Middle frontal gyrus (tissue), 1 donor: ENCODE results near the gene IQSEC1.

Source experiments
- DNase-seq: peaks from one replicate; pipeline ENCODE4 v3.0.0-alpha.2; 2015; ENCODE audit warnings: low spot score; ENCODE audit errors: extremely low spot score

Gene IQSEC1

GRCh38 chr3:13050446-13050845 lies 22.8 kb downstream of the IQSEC1 start:
- no peak for DNase-seq

DNA sequence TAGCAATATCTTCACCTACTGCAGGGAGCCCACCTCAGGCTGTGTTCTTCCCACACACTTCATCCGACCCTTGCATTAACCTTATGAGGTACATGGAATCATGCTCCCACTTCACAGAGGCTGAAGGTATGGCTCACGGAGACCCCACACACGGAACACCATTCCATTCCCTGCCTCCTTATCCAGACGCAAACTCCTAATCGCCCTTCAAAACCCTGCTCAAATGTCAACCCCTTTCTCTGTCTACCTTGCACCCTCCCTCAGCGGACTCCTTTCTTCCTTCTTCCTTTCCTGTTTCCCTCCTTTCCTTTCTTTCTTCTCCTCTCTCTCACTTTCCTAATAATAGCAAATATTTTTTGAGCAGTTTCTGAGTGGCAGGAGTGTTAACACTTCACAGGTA lies 23.8 kb downstream of the IQSEC1 start:
- DNase-seq, result no peak

DNA sequence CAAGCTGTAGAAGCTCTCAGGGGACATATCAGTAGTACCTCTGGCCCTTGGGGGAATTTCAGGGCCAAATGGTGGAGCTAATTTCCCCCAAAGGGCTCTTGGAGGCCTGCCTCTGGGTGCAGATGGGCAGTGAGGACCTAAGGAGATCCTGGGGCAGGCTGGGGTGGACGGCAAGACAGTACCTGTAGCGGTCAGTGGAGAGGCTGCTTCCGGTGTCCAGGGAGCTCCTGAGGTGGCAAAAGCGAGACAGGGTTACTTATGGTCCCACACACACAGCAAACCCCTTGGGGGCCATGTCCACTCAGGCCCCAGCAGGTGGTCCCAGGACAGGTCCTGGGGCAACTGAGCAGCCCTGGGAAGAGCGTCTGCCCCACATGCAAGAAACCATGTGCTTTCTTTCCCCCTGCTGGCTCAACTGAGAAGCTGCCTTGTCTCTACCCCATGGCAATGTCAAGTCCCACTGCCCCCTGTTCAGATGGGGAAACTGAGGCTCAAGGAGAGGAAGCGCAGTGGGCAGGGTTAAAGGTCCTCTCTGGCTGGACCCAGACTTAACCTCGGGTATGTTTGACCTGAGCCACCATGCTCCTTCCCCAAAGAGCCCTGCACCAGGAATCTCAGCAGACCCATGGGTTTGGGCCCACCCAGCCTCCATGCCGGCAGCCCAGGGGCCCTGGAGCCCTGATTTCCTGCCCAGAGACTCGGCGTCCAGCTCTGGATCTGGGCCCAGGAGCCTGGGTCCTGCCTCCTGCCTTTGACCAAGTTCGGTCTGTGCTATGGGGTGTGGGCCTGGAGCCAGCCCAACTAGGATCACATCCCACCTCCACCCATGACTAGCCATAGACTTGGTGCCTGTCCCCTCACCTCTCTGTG lies 25.7 kb downstream of the IQSEC1 start:
- DNase-seq, result no peak

GRCh38 chr3:13046569-13047274 lies 26.5 kb downstream of the IQSEC1 start:
- DNase-seq, result no peak

DNA sequence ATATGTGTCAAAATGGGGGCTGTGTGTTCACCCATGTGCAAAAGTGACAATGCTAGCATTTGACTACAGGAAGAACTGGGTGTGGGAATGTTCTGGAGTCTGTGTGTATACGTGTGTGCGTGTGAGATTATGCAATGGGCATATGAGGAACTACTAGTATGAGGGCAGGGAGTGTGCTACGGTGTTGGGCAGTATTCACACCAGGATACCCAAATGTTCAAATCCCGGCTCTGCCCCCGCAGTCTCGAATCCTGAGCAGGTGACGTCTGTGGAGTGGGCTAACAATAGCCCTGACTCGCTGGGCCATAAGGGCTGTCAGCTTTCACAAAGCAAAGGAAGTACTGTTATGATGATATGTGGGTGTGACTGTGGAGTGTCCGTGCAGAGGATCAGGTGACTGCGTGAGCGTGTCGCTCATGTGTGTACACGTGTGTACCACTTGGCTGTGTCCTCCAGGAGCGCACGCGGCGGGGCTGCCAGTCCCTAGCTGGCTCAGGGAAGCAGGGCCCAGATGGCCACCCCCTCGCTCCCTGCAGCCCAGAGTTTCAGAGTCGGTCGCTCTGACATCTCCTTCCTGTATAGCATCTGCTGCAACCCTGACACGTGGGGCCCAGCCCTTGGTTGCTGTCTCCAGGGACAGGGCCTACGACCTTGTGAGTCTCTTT lies 27.2 kb downstream of the IQSEC1 start:
- peak; percentile 36 for DNase-seq

DNA sequence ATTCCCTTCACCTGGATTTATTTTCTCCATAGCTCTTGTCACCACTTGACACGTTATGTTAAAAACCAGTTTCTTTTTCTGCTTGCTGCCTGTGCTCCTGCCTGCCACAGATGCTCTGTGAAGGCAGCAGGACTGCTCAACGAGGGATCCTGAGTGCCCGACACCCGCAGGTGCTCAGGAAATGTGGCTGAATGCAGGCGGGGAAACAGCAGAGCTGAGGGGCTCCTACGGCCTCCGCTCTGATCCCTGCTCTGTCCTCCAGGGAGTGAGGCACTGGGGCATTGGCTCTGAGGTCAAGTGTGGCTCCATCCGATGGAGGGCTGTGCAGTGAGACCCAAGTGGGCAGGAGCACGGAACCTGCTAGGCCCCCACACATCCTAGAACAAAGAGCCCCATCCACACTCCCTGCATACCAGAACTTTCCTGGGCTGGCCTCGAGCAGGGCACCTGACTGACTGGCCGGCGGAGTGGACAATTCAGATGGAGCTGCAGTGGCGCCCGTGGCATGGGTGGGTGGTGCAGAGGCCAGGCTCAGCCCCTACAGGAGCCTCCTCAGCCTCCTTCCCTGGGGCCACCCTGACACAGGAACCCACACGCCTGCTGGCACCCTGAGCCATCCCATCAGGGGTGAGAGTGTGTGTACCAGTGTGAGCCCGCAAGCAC lies 27.9 kb downstream of the IQSEC1 start:
- no peak for DNase-seq

DNA sequence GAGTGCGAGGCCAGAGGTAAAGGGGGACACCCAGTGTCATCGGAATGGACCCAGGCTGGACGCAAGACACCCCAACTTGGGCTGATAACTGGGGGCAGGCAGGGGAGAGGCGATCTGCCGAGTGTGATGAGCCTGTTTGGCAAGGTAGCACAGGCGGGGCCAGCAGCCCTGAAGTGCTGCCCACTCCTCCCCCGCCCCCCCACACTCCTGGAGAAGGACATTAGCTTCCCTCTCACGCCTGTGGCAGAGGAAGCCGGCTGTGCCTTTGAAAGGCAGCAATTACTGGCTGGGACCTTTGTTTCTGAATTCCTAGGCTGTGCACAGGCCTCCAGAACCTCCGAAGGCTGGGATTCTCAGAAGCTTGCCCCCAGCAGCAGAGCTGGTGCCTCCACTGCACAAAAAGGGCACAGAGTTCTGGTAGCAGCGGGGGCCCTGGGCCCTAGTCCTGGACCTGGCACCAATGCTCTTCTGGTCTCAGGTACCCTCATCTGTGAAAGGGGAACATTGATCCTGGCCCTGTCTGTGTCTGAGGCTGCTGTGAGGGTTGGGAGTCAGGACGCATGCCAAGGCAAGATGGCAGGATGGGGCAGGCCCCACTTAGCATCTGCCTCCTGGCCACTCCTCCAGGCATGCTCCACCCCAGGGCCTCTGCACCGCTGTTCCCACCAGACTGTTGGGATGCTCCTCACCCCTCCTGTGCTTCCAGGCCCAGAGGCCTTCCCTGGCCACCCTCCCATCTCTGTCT lies 28.6 kb downstream of the IQSEC1 start:
- no peak for DNase-seq

DNA sequence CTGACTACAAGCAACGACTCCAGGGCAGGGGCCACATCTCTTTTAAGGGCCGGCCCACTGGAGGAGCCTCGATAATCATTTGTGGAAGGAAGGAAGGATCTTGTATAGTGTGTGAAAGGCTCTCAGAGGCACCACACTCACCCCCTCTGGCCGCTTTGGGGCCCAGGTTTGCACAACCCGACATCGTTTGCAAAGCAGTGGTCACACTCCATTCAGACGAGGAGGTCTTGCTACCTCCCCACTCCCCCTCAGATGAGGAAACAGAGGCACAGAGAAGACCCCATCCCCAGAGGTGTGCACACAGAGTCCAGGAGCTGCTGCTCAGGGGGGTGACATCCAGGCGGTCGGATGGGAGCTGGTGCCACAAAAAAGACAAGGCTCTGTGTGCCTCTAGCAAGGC lies 29.6 kb downstream of the IQSEC1 start:
- no peak for DNase-seq

DNA sequence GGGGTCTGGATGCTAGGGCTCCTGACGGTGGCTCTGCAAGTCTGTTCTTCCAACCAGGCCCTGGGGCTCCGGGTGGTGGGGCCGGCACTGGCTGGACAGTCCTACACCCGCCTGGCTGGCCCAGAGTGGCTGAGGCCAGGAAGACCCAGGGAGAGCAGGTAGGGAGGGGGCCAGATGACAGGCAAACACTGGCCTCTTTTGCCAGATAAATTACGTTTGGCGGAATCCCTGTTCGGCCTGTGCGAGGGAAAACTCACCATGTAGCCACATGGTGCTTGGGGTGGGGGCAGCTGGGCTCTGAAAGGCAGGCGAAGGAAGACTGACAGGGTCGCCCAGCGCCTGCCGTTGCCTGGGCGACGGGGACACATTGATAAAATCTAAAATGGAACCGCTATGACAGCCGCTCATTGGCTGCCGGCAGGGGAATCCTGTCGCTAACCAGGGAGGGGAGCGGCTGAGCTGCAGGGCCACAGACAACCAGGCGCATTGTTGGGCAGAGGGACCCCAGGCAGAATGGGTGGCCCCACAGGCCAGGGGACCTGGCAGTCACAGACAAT lies 30.4 kb downstream of the IQSEC1 start:
- no peak for DNase-seq

DNA sequence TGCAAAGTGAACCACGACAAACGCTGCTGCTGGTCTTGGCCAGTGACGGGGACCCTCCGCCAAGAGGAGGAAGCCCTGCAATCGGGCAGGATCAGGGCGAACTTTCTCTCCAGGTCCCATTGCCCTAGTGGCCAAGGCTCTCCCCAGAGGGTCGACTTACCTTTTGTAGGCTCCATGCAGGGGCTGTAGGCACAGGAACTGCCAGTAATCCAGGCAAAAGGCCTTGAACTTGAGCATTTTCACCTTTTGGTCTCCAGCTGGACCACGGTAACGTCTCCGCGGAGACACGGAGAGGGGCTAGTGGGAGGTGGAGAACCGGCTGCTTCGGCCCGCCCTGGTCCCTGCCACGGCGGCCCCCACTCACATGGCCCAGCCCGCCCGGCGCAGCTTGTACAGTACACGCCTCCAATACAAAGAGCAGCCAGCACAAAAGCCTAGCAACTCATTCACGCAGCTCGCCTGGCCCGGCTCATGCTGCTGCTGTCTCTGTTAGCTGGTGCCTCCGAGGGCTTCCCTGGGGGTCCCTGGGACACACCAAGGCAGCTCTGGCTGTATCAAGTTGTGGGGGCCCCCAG lies 31.0 kb downstream of the IQSEC1 start:
- no peak for DNase-seq

DNA sequence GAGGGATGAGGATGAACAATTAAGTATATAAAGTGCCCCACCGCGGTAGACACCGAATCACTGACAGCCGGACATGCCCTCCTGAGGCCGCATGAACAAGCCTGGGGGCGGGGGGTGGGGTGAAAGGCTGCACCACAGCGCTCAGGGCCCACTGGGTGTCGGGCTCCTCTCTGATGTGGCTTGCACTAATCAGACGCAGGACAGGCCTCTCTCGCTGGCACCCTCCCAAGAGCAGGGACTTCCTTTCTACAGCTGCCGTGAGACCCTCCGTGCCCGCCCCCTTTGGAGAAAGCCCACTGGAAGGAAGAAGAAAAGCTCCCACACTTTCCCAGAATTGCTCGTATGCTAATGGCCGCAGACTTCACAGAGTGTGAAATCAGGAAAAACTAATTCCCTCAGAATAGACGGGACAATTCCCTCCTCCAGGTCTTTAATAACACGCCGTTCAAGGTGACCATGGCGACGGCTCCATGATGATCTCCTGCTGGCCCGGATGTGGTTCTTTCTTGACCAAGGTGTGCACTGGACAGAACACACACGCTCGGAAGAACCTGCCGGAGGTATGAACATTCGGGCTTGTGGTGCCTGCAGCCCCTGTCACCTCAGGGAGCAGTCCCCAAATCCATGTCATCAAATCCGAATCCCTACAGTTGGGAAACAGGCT lies 32.0 kb downstream of the IQSEC1 start:
- no peak for DNase-seq

GRCh38 chr3:13040361-13041074 lies 32.7 kb downstream of the IQSEC1 start:
- no peak for DNase-seq

- DNase-seq, result no peak
Observed at GRCh38 chr3:13039213-13039896, 33.9 kb downstream of the IQSEC1 start.

DNA sequence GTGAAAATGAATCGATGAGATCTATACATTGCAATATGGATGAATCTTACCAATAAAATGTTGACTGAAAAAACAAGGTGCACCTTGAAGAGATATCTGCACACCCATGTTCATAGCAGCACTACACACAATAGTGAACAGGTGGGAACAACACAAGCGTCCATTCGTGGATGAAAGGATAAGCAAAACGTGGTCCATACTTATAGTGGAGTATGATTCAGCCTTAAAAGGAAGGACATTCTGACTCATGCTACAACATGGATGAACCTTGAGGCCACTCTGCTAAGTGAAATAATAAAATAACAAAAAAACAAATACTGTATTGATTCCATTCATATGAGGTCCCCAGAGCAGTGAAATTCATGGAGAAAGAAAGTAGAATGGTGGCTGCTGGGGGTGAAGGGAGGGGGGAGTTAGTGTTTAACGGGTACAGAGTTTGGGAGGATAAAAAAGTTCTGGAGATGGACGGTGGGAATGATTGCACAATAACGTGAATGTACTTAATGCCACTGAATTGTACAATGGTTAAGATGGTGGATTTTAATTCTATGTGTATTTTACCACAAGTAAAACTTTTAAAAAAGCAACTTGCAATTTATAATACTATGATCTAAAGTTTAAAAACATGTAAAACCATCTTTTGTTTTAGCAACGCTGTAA lies 35.6 kb downstream of the IQSEC1 start:
- no peak for DNase-seq

DNA sequence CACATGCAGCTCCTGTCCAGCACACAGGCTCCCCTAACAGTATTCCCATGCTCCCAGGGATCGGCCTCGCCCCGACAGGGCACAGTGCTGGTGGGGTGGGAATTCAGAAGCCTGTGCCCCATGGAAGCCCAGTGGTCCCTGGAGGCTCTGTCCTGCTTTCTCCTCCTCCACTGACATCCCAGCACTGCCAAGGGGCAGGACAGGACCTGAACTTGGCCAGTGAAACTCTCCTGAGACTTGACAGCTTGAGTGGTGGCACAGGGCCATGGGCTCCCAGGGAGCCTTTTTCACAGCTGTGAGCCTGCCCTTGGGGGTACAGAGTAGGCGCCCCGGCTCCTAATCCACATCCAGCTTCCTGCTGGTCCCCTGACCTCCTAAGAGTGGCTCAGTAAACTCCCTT lies 38.4 kb downstream of the IQSEC1 start:
- no peak for DNase-seq

DNA sequence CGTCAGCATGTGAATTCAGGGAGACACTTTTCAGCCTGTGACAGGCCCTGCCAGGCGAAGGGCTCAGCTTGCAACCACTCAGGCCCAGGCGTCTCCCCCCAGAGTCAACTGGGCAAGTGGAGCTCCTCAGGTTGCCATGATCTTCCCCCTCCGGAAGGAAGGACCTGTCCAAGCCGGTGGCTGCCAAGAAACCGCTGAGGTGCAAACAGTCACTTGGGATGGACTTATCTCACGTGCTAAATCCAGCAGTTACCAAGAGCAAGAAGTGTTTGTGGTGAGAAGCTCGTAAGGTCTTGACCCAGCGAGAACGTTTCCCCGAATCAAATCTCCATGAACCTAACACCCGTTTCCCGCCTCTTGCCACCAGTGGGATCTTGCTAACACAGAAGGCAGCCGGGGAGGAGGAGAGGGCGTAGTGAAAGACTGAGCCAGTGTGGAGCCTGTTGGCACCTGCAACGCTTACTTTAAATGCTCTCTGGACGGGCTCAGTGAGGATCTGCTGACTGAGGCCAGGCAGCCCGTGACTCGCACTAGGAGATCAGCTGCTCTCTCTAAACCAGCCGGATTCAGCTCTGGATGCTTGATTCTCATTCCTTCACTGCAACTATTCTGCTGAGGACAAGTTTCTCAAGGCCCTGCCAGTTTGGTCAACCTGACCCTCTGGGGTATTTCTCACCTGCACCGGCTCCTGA lies 39.0 kb downstream of the IQSEC1 start:
- no peak for DNase-seq

- no peak for DNase-seq
Observed at GRCh38 chr3:13032206-13032605, 41.0 kb downstream of the IQSEC1 start.
